ENCODE results near the gene KCNC4.

- TF ChIP-seq CTCF (IDR thresholded peaks at IDR 0.05) (no peak), POLR2A (IDR thresholded peaks at IDR 0.05) (no peak)
These were observed 31.9 kb downstream of the KCNC4 start for GRCh38 chr1:110242062-110242461.

Measured in testis (tissue), 2 donors.